GM10266 (cell line): Measurements from ENCODE around the gene MAGIX.

Source experiments
- DNase-seq: peaks from one replicate; pipeline ENCODE4 v3.0.0; 2012; ENCODE audit errors: extremely low spot score
- CTCF ChIP-seq: IDR thresholded peaks from 2 replicates; pipeline ENCODE4 v1.5.1; 2012; ENCODE audit warnings: mild to moderate bottlenecking, low read depth; ENCODE audit not compliant: control insufficient read depth, insufficient read depth; ENCODE audit errors: missing control alignments

The MAGIX gene

DNA sequence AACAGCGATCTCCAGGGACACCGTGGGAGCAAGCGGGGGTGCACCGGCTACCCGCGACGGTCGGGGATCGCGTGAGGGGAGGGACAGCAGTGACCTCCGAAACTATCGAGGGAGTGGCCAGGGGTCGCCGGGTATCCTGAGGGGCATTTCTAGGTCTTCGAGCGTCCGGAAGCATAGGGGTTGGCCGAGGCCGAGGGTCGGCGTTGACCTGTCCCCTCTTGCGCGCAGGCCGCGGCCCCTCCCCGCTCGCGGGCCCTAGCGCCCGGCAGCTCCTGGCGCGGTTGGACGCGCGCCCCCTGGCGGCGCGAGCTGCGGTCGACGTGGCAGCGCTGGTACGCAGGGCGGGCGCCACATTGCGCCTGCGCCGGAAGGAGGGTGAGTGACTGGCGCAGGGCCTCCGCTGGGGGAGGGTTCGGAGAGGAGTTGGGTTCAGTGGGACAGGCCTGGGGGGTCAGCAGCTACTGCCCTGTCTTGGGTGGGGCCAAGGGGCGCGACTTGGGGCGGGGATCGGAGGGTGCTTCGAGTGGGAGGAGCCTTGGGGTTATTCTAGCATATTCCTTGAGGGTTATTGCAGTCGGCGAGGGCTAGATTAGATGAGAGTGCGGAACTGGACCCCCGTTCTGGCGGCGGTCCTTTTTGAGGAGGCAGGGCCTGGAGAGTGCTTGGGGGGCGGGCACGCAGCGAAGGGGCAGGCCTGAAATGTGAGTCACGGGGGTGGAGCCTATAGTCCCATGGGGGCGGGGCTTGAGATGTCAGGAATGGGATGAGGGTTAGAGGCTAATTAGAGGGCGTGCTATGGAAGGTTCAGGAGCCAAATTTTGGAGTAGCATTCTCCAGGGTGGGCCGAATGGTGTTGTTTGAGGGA is 1.2 kb downstream of the MAGIX start:
- TF ChIP-seq CTCF = peak; percentile 82
- DNase-seq = peak; percentile 86

DNA sequence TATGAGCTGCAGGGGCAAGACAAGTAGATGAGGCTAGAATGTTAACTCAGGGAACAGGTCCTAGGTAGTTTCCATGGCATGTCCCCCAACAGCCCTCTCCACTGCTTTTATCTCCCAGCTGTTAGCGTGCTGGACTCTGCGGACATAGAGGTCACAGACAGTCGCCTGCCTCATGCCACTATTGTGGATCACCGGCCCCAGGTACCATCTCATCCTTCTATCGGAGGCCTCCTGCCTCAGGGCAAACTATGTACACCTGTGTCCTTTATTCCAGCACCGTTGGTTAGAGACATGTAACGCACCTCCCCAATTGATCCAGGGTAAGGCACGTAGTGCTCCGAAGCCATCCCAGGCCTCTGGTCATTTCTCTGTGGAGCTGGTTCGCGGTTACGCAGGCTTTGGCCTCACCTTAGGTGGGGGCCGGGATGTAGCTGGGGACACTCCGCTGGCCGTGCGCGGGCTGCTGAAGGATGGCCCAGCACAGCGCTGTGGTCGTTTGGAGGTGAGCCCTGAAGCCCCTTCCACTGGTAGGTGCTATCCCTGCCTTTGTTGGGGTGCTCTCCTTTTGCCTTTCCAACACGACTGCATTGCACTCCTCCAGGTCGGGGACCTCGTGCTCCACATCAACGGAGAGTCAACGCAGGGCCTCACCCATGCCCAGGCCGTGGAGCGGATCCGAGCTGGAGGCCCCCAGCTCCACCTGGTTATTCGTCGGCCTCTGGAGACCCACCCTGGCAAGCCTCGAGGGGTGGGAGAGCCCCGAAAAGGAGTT is 2.2 kb downstream of the MAGIX start:
- DNase-seq = peak; percentile 9
- no peak for TF ChIP-seq CTCF

DNA sequence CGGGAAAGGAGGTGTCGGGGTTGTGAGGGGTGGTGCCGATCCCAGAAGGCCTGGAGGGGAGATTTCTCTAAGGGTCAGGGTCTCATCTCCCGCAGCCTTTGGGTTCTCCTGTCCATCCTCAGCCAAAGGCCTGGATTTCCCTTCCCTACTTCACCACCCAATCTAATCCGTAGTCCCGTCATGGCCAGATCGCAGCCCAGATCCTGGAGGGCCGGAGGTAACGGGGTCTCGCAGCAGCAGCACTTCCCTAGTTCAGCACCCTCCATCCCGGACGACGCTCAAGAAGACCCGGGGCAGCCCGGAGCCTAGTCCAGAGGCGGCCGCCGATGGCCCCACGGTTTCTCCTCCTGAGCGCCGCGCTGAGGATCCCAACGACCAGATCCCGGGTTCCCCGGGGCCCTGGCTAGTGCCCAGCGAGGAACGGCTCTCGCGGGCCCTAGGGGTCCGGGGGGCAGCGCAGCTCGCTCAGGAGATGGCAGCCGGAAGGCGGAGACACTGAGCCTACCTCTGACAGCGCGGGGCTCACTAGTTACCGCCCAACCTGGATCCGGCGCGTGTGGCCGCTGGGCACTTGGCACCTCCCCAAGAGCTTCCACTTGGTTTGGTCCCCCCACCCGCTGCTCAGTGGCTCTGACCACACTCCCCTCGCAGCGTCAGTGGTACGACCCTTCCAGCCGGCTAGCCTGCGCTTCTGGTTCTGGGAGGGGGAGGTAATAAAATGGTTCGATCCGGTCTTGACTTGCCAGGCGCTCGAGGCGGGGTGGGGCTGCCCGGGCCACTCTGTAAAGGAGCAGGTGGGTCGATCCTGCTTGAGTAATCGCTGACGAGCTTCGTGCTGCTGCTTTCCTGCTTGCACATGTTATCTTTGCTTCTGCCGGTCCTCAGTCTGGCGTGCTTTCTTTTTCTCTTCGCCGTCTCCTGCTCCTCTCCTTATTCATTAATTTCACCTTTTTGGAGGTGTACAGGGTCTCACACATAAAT is 3.6 kb downstream of the MAGIX start:
- peak; percentile 43 for DNase-seq
- TF ChIP-seq CTCF = peak; percentile 39

GRCh38 chrX:49166914-49167739 is 4.6 kb downstream of the MAGIX start:
- TF ChIP-seq CTCF = no peak
- DNase-seq = peak; percentile 23

- DNase-seq = no peak
- no peak for TF ChIP-seq CTCF
Measured at GRCh38 chrX:49167740-49168108, 5.2 kb downstream of the MAGIX start.

GRCh38 chrX:49171752-49172279 is 9.3 kb downstream of the MAGIX start, which contains the start of gene PLP2:
Gene PLP2, plus strand, starts transcription at chrX:49171898. Its CDS starts 103 bp downstream, at chrX:49172001.
- no peak for TF ChIP-seq CTCF
- DNase-seq = peak; percentile 58
